Inferior parietal cortex (tissue), 1 donor: ENCODE data around the gene IQSEC1.

Experiments
- DNase-seq: peaks from one replicate; pipeline ENCODE4 v3.0.0-alpha.2; 2016; ENCODE audit errors: extremely low spot score

Gene IQSEC1

GRCh38 chr3:12968541-12968940 is 104.7 kb downstream of the IQSEC1 start:
- no peak for DNase-seq

GRCh38 chr3:12967606-12968351 is 105.5 kb downstream of the IQSEC1 start:
- DNase-seq: no peak

- DNase-seq: no peak
Measured at GRCh38 chr3:12966847-12967605, 106.2 kb downstream of the IQSEC1 start.

- no peak for DNase-seq
Measured at GRCh38 chr3:12965999-12966846, 107.0 kb downstream of the IQSEC1 start.

GRCh38 chr3:12964711-12965612 is 108.3 kb downstream of the IQSEC1 start:
- DNase-seq: no peak

GRCh38 chr3:12963922-12964701 is 109.1 kb downstream of the IQSEC1 start:
- DNase-seq: no peak

- no peak for DNase-seq
Measured at GRCh38 chr3:12963231-12963896, 109.9 kb downstream of the IQSEC1 start.

- DNase-seq: no peak
Measured at GRCh38 chr3:12962292-12962691, 110.9 kb downstream of the IQSEC1 start.

- DNase-seq: no peak
Measured at GRCh38 chr3:12961697-12962036, 111.6 kb downstream of the IQSEC1 start.

GRCh38 chr3:12961007-12961696 is 112.1 kb downstream of the IQSEC1 start:
- no peak for DNase-seq

- DNase-seq: no peak
Measured at GRCh38 chr3:12960497-12960896, 112.7 kb downstream of the IQSEC1 start.

GRCh38 chr3:12959838-12960378 is 113.3 kb downstream of the IQSEC1 start:
- DNase-seq: no peak

GRCh38 chr3:12959410-12959809 is 113.8 kb downstream of the IQSEC1 start:
- no peak for DNase-seq

- DNase-seq: no peak
Measured at GRCh38 chr3:12957824-12958792, 115.1 kb downstream of the IQSEC1 start.

GRCh38 chr3:12957339-12957738 is 115.9 kb downstream of the IQSEC1 start:
- DNase-seq: no peak

GRCh38 chr3:12956316-12956660 is 116.9 kb downstream of the IQSEC1 start:
- DNase-seq: no peak

- no peak for DNase-seq
Measured at GRCh38 chr3:12955651-12956315, 117.4 kb downstream of the IQSEC1 start.
